Stimulated activated CD4-positive, alpha-beta T cell treated with anti-CD3 and anti-CD28 coated beads, Interleukin-2, amount 100 ng/mL, for 4 hours (primary cell): ENCODE data around the gene SLC6A12.
"Not testable (repeated sequence)": the region's sequence is repeated elsewhere in the genome, so short reads cannot be mapped to it uniquely, and the experiment has no call there.

ENCODE experiments used
- DNase-seq: peaks from one replicate; pipeline ENCODE4 v3.0.0-alpha.2; 2020; ENCODE audit warnings: low read depth

Gene SLC6A12

DNA sequence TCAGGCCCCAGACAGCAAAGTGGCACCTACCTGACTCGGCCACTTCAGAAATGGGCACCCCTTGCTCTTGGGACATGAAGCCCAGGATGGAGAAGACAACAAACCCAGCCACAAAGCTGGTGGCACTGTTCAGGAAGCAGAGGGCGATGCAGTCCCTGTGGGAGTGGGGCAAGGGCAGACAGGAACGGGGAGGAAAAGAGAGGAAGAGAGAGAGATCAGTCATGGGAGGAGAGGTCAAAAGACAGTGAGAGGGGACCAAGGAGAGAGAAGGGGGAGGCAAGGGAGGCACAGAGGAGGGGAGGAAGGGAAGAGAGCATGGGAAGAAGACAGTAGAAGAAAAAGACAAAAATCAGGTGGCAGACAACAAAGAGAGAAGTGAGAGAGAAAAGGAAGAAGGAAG lies 16.6 kb downstream of the SLC6A12 start:
- DNase-seq = no peak

DNA sequence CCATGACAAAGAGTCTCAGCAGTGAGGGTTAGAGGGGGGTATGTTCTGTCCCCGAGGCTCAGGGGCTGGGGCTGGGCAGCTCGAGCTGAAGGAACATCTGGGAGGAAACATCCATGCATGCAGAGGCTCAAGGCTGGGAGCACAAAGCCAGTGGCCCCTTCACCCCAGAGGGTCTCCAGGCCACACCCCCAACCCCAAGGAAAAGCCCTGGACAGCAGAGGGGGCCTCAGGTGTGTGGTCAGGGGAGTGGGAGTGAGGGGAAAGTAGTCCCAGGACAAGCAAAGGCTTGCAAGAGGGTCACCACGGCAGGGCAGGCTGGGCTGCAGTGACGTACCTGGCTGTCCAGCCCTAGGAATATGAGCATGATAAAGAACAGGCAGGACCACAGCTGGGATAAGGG lies 17.5 kb downstream of the SLC6A12 start:
- DNase-seq = no peak

DNA sequence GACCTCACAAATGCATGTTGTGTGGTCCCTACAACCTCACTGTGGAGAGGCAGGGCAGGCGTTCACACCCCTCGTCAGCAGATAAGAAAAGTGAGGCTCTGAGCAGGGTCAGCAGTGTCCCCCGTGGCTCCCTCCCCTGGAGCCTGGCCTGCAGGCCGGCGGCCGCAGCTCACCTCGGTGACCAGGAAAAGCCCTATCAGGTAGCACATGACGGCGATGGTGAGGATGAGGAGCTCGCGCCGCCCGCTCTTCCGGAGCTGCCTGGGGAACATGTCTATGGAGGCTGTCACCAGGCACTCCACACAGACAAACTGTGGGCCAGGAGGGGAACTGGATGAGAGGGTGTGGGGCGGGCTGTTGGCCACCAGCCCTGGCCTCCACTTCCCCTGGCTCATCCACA lies 18.0 kb downstream of the SLC6A12 start:
- DNase-seq = no peak

DNA sequence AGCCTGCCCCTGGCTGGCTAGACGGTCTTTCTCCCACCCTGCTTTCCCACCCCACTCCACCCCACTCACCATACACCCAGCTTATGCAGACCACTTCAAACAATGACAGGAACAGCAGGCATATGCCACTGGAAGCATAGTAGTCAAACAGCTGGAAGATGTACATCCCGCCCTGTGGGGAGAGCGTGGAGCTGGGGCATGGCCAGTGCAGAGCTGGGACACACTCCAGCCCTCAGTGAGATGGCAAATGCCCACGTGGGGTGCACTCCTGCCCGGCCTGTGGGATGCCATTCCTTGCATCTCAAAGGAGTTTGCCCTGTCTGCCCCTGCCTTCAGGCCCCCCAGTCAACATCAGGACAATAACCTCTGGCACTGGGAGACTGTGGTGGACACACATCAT lies 18.8 kb downstream of the SLC6A12 start:
- DNase-seq = no peak

DNA sequence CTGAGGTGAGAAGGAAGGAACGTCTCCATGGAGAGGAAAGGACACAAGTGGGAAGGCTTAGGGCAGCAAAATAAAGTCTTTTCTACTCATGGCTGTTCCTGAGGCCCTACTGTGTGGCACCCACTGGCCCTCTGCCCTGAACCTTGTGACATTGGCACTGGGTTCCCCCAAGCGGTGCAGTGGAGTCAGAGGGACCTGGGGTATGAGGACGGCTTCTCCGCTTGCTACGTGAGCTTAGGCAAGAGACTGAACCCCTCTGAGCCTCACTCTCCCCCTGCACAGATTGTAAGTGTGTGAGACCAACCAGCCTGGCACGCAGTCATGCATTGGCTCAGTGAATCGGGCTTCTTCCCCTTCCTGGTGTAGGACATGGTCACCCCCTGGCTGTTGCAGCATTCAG lies 19.7 kb downstream of the SLC6A12 start:
- DNase-seq = no peak

DNA sequence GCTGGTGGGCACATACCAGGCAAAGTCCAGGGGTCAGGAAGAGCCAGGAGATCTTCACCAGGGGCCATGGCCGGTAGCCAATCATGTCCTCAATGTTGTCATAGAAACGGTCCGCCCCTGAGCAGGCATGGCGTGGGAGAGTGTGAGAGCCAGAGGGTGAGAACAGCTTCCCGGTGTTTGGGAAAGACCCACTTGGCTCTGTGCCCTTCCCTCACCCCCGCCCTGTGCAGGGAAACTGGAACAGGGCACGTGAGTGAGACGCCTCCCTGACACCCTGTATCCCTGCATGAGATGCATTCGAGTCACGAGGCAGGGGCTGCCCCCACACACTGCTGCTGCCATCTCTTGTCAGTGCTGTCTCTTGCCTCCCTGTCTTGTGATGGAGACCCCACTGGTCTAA lies 20.7 kb downstream of the SLC6A12 start:
- no peak for DNase-seq

DNA sequence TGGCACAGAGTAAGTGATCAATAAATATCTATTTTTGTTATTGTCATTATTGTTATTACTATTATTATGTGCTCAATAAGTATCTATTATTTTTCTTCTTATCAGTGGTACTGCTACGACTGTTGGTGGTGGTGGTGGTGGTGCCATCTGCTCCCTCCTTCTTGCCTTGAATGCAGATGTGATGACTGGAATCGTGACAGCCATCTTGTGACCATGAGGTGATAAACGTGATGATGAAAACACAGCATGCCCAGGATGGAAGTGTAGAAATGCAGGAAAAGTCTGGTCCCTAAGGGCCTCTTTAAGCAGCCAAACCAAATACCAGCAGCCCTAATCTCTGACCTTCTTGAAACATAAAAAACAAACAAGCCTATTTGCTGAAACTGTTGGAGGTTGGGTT lies 22.4 kb downstream of the SLC6A12 start:
- DNase-seq = no peak

DNA sequence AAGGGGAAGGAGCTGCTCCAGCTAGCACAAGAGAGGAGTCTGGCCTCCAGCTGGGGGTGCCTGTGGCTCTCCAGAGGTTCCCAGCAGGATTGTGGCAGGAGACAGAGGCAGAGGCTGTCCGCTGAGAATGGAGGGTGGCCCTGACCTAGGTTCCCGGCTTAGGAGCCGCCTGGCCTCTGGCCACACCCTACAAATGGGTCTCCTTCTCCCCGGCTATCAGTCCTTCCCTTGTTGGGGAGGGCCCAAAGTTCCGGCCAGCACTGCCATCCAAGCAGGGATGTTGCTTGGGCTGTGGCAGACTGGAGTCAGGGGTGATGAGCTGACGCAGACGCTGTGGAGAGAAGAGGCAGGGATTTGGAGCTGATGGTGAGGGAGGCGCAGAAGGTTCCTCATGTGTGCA lies 23.1 kb downstream of the SLC6A12 start:
- DNase-seq = no peak

DNA sequence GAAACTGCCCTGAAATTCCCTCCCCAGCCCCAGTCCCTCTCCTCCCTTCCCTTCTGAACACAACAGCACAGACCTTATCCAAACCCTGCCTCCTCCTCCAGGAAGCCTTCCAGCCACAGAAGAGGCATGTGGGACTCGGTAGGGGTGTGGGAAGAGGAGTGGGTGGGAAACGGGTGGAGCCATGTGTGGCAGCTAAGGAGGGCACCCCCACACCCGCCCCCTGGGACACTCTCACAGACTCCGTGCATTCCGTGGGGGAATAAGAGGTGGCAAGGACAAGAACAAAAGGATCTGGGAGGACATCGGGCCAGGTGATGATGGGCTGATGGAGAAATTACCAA lies 24.4 kb downstream of the SLC6A12 start:
- no peak for DNase-seq

DNA sequence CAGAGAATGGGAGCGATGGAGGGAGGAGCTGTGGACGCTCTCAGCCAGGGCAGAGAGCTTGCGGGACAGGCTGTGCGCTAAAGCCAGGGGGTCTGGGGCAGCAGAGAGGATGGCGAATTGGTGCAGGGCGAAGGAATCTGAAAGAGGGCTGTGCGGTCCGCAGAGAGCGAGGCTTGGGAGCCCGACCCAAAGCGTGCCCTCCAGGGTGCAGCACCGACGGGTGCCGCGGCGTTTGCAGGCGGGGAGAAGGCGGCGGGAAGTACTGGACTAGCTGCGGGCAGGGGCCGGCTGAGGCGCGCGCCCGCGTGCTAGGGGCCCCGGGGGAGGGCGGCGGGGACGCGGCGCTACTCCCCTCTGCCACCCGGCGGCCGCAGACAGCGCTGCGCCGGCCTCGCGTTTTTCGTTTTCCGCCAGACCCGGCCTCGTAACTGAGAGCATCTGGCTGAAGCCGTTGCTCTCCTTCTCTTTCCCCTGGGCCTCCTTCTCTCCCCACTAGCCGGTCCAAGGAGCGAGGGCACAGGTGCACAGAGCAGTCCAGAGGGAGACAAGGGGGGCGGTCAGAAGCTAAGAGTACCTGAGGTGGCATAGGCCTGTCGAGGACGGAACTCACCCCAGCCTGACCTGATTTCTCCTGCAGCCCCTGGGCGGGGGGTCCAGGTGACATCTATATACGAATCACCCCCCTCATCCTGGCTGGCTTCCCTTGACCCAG lies 24.9 kb downstream of the SLC6A12 start:
- no peak for DNase-seq

DNA sequence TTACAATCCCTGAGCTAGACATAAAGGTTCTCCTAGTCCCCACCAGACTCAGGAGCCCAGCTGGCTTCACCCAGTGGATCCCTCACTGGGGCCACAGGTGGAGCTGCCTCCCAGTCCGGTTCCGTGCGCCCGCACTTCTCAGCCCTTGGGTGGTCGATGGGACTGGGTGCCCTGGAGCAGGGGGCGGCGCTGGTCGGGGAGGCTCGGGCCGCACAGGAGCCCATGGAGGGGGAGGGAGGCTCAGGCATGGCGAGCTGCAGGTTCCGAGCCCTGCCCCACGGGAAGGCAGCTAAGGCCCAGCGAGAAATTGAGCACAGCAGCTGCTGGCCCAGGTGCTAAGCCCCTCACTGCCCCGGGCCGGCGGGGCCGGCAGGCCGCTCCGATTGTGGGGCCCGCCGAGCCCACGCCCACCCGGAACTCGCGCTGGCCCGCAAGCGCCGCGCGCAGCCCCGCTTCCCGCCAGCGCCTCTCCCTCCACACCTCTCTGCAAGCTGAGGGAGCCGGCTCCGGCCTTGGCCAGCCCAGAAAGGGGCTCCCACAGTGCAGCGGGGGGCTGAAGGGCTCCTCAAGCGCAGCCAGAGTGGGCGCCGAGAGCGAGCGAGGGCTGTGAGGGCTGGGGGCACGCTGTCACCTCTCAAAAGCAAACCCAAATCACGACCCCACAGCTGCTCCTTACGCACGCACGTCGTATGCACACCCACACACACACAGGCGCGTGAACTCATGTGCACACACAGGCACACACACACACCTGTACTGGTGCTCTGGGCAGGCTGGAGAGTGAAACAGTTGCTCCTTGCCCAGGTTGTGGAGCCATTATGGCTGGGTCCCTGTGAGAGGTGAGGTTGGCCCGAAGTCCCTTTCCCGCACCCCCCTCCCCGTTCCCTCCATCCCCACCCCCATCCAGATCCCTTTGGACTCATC lies 25.7 kb downstream of the SLC6A12 start:
- DNase-seq = not testable (repeated sequence)

DNA sequence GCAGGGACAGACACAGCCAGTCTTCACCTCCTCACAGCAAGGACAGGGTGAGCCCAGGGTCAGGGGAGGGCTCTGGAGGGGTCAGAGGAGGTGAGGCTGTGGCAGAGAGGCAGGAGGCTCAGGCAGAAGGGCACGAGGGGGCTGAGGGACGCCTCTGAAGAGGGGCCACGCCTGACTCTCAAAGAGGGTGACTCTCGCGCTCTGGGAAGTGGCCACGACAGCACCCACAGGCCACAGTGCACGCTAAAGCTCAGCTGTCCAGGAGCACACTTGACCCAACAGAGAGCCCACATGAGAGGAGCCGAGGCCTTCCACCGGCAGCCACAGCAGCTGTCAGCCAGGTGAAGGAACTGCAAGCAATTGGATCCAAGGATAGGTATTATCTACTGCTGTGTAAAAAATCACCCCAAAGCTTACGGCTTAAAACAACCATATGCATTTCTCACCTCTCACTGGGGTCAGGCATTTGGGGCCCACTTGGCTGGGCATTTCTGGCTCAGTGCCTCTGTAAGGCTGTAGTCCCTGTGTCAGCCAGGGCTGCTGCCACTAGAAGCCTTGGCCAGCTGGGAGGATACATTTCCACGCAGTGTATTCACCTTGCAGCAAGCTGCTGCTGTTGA lies 27.8 kb downstream of the SLC6A12 start:
- DNase-seq = no peak

DNA sequence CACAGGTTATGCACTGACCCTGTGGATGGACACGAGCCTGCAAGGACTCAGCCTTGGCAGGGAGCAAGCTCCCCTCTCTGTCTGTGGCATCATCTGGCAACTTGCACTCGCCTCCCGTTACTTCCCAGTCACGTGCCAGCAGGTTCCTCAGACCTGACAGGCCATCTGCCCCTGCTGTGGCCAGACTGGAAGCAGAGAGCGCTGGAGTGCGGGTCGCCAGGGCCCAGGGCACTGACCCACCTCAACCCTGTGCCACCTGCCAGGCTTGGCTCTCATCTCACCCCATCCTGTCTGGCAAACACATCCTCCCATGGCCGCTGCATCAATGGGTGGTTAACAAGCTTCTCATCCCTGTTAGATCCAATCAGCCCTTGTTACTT lies 28.4 kb downstream of the SLC6A12 start:
- DNase-seq = no peak

DNA sequence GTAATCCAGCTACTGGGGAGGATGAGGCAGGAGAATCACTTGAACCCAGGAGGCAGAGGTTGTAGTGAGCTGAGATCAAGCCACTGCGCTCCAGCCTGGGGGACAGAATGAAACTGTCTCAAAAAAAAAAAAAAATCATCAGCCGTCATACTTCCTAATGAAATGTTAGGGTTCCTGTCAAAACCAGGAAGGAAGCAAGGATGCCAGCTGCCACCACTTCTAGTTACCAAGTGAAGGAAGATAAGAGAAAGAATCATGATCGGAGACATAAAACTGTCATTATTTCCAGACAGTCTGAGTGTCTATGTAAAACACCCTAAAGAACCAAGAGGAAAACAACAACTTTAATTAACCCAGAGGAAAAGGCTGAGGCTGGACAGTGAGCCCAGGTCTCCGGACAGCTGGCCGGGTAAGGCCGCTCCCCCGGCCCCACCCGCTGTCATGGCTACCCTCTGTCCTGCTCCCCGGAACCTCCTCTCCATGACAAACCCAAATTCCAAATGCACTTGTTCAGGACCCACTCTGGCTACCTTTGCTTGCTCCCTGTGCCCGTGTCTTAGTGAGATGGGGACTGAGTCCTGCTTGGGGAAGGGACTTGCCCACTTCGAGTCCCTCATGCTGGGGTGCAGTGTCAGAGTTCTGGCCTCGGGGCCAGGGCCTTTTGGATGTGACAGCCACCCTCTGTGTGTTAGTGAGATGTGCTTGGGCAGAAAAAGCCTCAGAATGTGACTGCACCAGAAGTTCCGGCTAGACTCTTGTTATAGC lies 29.0 kb downstream of the SLC6A12 start:
- no peak for DNase-seq

DNA sequence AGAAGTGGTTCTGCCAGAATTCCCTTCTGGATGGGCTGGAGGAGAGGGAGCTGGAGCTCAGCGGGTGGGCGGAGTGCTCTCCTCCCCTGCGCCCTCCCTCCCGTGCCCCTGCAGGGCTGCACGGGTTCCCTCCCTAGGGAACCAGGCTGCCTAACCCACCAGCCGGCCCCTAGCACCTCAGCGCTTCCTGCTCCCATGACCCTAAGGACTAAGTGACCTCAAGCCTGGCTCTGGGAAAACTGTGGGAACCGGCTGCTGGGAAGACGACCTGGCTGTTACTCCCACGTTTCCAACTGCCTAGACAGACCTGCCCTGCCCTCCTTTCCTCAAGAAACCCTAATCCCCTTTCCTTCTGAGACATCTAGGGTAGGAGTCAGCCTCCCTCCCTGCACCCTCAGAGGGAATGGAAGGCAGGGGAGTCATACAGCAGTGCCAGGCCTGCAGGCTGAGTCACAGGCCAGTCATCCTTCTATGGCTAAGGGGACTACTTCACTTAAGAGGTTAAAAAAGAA lies 31.5 kb downstream of the SLC6A12 start:
- DNase-seq = no peak

DNA sequence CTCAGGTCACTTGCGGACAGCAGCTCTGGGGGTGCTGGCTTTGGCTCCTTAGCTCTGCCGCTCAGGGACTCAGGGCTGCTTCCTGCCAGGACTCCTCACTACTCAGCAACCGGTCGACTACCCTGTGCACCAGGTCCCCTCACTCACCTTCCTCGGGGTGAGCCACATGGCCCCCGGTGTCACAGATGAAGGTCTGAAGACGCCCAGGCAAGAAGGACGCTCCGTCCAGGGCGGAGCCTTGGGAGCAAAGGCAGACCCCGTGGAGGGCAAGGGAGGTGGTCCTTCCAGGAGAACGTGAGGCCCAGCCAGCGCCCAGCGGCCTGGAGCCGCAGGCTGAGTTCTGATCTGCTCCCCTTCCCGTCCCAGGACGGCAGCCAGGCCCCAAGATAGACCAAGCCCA lies 32.0 kb downstream of the SLC6A12 start:
- DNase-seq = no peak

DNA sequence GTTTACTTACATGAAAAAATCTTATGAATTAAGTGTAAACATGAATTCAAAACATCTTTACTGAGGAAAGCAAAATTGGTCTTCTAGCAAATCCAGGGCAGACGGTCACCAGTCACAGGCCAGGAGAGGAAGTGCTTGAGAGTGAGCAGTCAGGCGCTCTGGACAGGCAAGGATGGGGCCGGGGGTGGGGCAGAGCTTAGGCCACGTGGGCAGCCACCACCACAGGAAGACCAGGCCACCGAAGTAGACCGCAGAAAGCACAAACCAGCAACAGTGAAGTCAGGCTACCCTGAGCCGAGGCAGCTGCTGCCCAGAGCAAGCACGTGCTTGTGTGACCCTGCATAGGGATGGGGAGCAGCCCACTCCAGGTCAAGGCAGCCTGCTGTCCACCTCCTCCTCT lies 33.5 kb downstream of the SLC6A12 start:
- DNase-seq = no peak

DNA sequence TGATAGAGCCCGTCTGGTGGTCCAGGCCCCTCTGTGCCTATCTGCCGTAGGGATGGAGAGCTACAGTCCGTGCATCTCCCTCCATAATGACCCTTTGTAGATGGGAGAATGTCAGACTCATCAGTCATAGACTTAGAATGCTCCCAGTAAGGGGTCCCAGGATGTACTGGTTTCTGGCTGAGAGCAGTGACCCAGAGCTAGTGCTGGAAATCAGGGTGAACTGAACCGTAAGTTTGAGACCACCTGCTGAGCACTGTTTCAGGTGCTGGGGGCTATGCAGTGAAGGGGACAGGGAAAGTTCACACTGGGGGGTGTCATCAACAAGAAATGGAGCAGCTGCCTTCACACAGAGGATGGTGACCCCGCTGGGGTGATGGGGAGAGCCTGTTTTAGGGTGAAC lies 34.1 kb downstream of the SLC6A12 start:
- no peak for DNase-seq

DNA sequence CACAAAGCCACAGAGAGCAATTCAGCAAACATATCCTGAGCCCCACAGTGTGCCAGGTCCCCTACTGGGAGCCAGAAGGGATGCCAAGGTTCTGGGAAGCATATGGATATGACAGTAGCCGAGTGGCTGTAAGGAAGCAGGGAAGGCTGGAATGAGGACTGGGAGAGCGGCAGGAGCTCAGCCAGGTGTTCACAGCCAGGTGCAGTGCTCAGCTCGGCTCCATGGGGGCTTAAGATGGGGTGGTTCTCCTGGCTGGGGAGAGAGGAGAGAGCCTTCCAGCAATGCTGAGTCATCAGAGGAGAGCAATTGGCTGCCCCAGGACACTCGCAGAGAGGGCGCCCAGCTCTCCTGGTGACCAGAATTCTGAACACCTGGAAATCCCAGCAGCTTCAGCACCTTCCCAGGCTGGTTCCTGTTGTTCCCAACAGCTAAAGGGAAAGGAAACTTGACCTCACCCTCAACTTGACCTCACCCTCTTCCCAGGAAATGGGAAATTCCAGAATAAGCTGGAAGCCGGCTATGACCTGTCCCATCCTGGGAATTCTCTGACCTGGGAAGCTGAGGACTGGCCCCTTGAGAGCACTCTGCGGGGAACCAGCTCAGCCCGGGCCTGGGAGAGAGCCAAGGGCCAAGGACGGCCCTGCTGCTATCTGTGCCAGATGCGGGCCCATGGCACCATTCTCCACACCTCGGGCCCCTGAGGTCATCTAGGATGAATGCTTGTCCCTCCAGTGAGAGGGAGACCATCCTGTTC lies 34.6 kb downstream of the SLC6A12 start:
- no peak for DNase-seq

DNA sequence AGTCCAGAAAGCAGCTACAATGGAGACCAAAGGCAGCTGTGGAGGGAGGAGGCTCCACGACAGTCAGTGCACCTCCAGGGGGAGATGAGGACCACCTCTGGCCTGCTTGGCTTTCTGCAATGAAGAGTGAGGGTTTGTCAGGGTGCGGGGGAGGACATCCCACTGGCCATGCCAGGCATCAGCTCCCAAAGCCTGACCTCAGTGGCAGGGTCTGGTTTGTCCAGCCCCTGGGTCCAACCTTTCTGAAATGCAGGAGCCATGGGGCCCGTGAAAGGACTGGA lies 35.2 kb downstream of the SLC6A12 start:
- DNase-seq = no peak

DNA sequence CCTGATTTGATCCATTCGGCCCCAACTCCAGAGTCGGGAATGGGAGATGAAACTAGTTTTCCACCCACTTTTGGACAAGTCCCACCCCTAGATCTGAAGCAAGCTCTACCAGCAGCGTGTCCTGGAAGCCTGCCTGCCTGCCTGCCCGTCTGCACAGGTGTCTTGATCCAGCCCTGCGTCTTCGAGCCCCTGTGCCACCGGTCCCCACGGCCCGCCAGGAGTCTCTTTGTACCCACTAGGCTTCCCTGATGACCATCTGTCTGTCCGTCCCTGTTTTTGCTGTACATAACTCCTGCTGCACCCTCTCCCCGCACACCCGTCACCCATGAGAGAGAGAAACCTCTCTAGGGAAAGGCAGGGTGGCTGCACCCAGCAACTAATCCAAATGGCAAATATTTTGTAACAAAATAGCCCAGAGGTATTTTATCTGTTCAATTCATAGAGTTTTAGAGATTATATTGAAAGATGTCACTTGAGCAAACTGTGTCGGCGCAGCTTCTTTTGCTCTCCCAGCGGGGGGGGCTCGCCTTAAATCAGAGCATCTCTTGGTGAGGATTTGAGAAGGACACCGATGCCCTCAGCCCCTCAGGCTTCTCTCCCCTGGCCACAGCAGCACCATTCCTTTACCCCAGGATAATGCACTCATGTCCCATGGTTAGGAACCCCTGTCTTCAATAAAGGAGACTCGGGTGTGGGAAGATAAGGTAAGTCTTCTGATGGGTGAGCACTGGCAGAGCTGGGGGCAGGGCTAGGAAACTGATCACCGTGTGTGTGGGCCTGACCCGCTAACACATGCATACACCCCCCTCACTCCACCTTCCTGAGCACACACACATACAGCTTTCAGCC lies 35.8 kb downstream of the SLC6A12 start:
- DNase-seq = no peak
